ENCODE results near the gene FES.

- TF ChIP-seq CTCF (IDR thresholded peaks at IDR 0.05; ENCODE audit: poor library complexity, severe bottlenecking) (no peak), POLR2AphosphoS5 (IDR thresholded peaks at IDR 0.05) (no peak), TAF1 (IDR thresholded peaks at IDR 0.05; ENCODE audit: low read depth) (no peak), REST (IDR thresholded peaks at IDR 0.05; ENCODE audit: borderline replicate concordance) (no peak), MXI1 (conservative IDR thresholded peaks at IDR 0.05; ENCODE audit: poor library complexity, severe bottlenecking) (no peak), EP300 (conservative IDR thresholded peaks at IDR 0.05; ENCODE audit: poor library complexity, severe bottlenecking) (no peak), EZH2 (IDR thresholded peaks at IDR 0.05; ENCODE audit: borderline replicate concordance, insufficient read depth, low read length, poor library complexity, severe bottlenecking) (no peak), RAD21 (conservative IDR thresholded peaks at IDR 0.05) (no peak), SMC3 (conservative IDR thresholded peaks at IDR 0.05; ENCODE audit: poor library complexity) (no peak)
Measured at GRCh38 chr15:90929246-90930019, 45.1 kb downstream of the FES start.
